GM12878 (cell line): ENCODE results near the gene NME7. TPM values are rescaled to one million over a fixed set of nuclear protein-coding genes. Genes with fewer than 3 reads are reported as not detected.

ENCODE experiments used
- BMI1 ChIP-seq: fragments of 450-650 bp; IDR thresholded peaks from 2 replicates; pipeline ENCODE4 v1.6.1; 2016; ENCODE audit warnings: mild to moderate bottlenecking, moderate library complexity, borderline replicate concordance
- CHD2 ChIP-seq: IDR thresholded peaks from 2 replicates; pipeline ENCODE4 v1.6.1; 2011; ENCODE audit warnings: low read depth, low read length, improper control_type of control experiment, borderline replicate concordance
- EED ChIP-seq: sonication (generic); IDR thresholded peaks from 2 replicates; pipeline ENCODE4 v1.6.1; 2016; ENCODE audit warnings: antibody characterized with exemption, low read depth
- HDGF ChIP-seq: fragments of 450-650 bp; IDR thresholded peaks from 2 replicates; pipeline ENCODE4 v1.6.1; 2016; ENCODE audit warnings: antibody characterized with exemption
- IKZF1 ChIP-seq: fragments of 450-650 bp; conservative IDR thresholded peaks from 2 replicates; pipeline ENCODE4 v1.6.1; 2017; ENCODE audit warnings: antibody characterized with exemption, mild to moderate bottlenecking
- LARP7 ChIP-seq: fragments of 450-650 bp; IDR thresholded peaks from 2 replicates; pipeline ENCODE4 v1.6.1; 2017; ENCODE audit warnings: mild to moderate bottlenecking
- POLR2A ChIP-seq: IDR thresholded peaks from 2 replicates; pipeline ENCODE4 v1.6.1; 2011; ENCODE audit warnings: low read depth, mild to moderate bottlenecking, low read length
- POLR2AphosphoS2 ChIP-seq: IDR thresholded peaks from 2 replicates; pipeline ENCODE4 v1.6.1; 2011; ENCODE audit warnings: low read depth, mild to moderate bottlenecking, low read length, improper control_type of control experiment, moderate library complexity
- POLR2AphosphoS5 ChIP-seq: IDR thresholded peaks from 2 replicates; pipeline ENCODE4 v1.6.1; 2011; ENCODE audit warnings: mild to moderate bottlenecking, low read length, inconsistent platforms
- RCOR1 ChIP-seq: conservative IDR thresholded peaks from 2 replicates; pipeline ENCODE4 v1.6.1; 2012; ENCODE audit warnings: low read depth, low read length, improper control_type of control experiment
- RUNX3 ChIP-seq: IDR thresholded peaks from 2 replicates; pipeline ENCODE4 v1.6.1; 2012; ENCODE audit warnings: low read length, inconsistent platforms
- SMAD1 ChIP-seq: fragments of 450-650 bp; IDR thresholded peaks from 2 replicates; pipeline ENCODE4 v1.6.1; 2018; ENCODE audit warnings: mild to moderate bottlenecking, low read depth; ENCODE audit not compliant: partially characterized antibody
- SP1 ChIP-seq: IDR thresholded peaks from one replicate; pipeline ENCODE4 v1.6.1; 2011; ENCODE audit warnings: low read depth, low read length
- SUZ12 ChIP-seq: fragments of 200-600 bp; sonication (generic); IDR thresholded peaks from one replicate; pipeline ENCODE4 v1.6.1; 2018; ENCODE audit warnings: antibody characterized with exemption, mild to moderate bottlenecking; ENCODE audit not compliant: unreplicated experiment
- ZBED1 ChIP-seq: IDR thresholded peaks from 2 replicates; pipeline ENCODE4 v1.6.1; 2016; ENCODE audit warnings: borderline replicate concordance
- ZNF24 ChIP-seq: fragments of 450-650 bp; IDR thresholded peaks from 2 replicates; pipeline ENCODE4 v1.6.1; 2017; ENCODE audit warnings: antibody characterized with exemption, mild to moderate bottlenecking
- ZNF622 ChIP-seq: fragments of 450-650 bp; IDR thresholded peaks from 2 replicates; pipeline ENCODE4 v1.6.1; 2017; ENCODE audit warnings: mild to moderate bottlenecking, inconsistent platforms
- polyA plus RNA-seq, 11 experiments: library from polyadenylated mRNA; depleted of rRNA in 4 of 11; unstranded in 6 of 11; stranded (reverse) in 5 of 11; fragments of >200 nt; fragmentation: Nextera tagmentation in 4 of 11; fragmentation: Illumina TruSeq in 1 of 11; extraction: Ambion mirVana in 4 of 11; extraction: Trizol in 1 of 11; gene quantifications; 1 replicate in 1 of 11; 2 replicates in 10 of 11; pipeline versions ENCODE4 v1.2.1 to v1.2.3, GENCODE V29; 2011 to 2016; ENCODE audit warnings: inconsistent platforms in 2 of 11, missing spikeins in 2 of 11, low read depth in 1 of 11
- total RNA-seq, 4 experiments: library from RNA; depleted of rRNA in 3 of 4; stranded (reverse); fragments of >200 nt in 3 of 4; fragmentation: Illumina TruSeq in 1 of 4; extraction: Trizol in 1 of 4; gene quantifications; 2 replicates each; pipeline versions ENCODE4 v1.2.1 to v1.2.3, GENCODE V29; 2013 to 2021
- TF ChIP-seq, protein P1 (sequence below): IDR thresholded peaks from 2 replicates; pipeline ENCODE4 v1.6.1; 2012; ENCODE audit warnings: low read depth, low read length, improper control_type of control experiment
- TF ChIP-seq, protein P2 (sequence below): fragments of 150-350 bp; IDR thresholded peaks from 2 replicates; pipeline ENCODE4 v1.6.1; 2014; ENCODE audit warnings: mild to moderate bottlenecking, low read depth, low read length
- TF ChIP-seq, protein P3 (sequence below): IDR thresholded peaks from 2 replicates; pipeline ENCODE4 v1.6.1; 2012; ENCODE audit warnings: low read depth, low read length, improper control_type of control experiment
- TF ChIP-seq, protein P4 (sequence below): IDR thresholded peaks from 2 replicates; pipeline ENCODE4 v1.6.1; 2012; ENCODE audit warnings: low read length, inconsistent platforms
- TF ChIP-seq, protein P5 (sequence below): IDR thresholded peaks from 2 replicates; pipeline ENCODE4 v1.6.1; 2012; ENCODE audit warnings: mild to moderate bottlenecking, low read depth, low read length
- TF ChIP-seq, protein P6 (sequence below): fragments of 450-650 bp; IDR thresholded peaks from 2 replicates; pipeline ENCODE4 v1.6.1; 2016; ENCODE audit warnings: mild to moderate bottlenecking
- TF ChIP-seq, protein P7 (sequence below): IDR thresholded peaks from 2 replicates; pipeline ENCODE4 v1.6.1; 2011; ENCODE audit warnings: low read depth, mild to moderate bottlenecking, low read length, moderate library complexity, borderline replicate concordance; ENCODE audit errors: extremely low read depth

The NME7 gene
- total and polyA plus RNA-seq, 10 of the 15 experiments (the other 5 are each of a cell fraction or from before 2014, with no cell fraction given), result 1.5 to 15.6 (median 7.2) TPM

DNA sequence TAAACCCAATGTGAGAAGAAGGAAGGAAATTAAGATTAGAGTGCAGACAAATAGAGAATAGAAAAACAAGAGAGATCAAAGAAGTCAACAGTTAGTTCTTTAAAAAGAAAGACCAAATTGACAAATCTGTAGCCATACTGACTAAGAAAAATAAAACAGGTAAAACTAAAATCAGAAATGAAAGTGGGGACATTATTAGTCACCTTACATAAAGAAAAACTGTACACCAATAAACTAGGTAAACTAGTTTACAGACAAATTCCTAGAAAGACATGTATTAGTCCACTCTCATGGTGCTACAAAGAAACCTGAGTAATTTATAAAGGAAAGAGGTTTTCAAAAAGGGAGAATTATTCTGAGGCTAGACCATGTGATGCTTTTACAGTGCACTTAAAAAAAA lies 22.7 kb upstream of the NME7 start (continued):
- TF ChIP-seq, protein P1, sequence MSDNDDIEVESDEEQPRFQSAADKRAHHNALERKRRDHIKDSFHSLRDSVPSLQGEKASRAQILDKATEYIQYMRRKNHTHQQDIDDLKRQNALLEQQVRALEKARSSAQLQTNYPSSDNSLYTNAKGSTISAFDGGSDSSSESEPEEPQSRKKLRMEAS, result no peak
- TF ChIP-seq, protein P2, sequence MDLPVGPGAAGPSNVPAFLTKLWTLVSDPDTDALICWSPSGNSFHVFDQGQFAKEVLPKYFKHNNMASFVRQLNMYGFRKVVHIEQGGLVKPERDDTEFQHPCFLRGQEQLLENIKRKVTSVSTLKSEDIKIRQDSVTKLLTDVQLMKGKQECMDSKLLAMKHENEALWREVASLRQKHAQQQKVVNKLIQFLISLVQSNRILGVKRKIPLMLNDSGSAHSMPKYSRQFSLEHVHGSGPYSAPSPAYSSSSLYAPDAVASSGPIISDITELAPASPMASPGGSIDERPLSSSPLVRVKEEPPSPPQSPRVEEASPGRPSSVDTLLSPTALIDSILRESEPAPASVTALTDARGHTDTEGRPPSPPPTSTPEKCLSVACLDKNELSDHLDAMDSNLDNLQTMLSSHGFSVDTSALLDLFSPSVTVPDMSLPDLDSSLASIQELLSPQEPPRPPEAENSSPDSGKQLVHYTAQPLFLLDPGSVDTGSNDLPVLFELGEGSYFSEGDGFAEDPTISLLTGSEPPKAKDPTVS, result no peak
- TF ChIP-seq SUZ12 (no peak), EED (no peak), ZBED1 (0 out of 2 replicates have a peak, but pooled peaks have one; percentile 35), POLR2AphosphoS5 (no peak), POLR2AphosphoS2 (no peak), RCOR1 (no peak), IKZF1 (0 out of 2 replicates have a peak, but pooled peaks have one; percentile 24), ZNF622 (no peak), POLR2A (no peak), SP1 (no peak), LARP7 (no peak), HDGF (no peak), BMI1 (0 out of 2 replicates have a peak, but pooled peaks have one; percentile 38), ZNF24 (no peak), CHD2 (no peak), RUNX3 (peak; percentile 85), SMAD1 (no peak)
- TF ChIP-seq, protein P3, sequence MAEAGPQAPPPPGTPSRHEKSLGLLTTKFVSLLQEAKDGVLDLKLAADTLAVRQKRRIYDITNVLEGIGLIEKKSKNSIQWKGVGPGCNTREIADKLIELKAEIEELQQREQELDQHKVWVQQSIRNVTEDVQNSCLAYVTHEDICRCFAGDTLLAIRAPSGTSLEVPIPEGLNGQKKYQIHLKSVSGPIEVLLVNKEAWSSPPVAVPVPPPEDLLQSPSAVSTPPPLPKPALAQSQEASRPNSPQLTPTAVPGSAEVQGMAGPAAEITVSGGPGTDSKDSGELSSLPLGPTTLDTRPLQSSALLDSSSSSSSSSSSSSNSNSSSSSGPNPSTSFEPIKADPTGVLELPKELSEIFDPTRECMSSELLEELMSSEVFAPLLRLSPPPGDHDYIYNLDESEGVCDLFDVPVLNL, result no peak
- TF ChIP-seq, protein P4, sequence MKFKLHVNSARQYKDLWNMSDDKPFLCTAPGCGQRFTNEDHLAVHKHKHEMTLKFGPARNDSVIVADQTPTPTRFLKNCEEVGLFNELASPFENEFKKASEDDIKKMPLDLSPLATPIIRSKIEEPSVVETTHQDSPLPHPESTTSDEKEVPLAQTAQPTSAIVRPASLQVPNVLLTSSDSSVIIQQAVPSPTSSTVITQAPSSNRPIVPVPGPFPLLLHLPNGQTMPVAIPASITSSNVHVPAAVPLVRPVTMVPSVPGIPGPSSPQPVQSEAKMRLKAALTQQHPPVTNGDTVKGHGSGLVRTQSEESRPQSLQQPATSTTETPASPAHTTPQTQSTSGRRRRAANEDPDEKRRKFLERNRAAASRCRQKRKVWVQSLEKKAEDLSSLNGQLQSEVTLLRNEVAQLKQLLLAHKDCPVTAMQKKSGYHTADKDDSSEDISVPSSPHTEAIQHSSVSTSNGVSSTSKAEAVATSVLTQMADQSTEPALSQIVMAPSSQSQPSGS, result peak; percentile 69
- TF ChIP-seq, protein P5, sequence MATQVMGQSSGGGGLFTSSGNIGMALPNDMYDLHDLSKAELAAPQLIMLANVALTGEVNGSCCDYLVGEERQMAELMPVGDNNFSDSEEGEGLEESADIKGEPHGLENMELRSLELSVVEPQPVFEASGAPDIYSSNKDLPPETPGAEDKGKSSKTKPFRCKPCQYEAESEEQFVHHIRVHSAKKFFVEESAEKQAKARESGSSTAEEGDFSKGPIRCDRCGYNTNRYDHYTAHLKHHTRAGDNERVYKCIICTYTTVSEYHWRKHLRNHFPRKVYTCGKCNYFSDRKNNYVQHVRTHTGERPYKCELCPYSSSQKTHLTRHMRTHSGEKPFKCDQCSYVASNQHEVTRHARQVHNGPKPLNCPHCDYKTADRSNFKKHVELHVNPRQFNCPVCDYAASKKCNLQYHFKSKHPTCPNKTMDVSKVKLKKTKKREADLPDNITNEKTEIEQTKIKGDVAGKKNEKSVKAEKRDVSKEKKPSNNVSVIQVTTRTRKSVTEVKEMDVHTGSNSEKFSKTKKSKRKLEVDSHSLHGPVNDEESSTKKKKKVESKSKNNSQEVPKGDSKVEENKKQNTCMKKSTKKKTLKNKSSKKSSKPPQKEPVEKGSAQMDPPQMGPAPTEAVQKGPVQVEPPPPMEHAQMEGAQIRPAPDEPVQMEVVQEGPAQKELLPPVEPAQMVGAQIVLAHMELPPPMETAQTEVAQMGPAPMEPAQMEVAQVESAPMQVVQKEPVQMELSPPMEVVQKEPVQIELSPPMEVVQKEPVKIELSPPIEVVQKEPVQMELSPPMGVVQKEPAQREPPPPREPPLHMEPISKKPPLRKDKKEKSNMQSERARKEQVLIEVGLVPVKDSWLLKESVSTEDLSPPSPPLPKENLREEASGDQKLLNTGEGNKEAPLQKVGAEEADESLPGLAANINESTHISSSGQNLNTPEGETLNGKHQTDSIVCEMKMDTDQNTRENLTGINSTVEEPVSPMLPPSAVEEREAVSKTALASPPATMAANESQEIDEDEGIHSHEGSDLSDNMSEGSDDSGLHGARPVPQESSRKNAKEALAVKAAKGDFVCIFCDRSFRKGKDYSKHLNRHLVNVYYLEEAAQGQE, result no peak
- TF ChIP-seq, protein P6, sequence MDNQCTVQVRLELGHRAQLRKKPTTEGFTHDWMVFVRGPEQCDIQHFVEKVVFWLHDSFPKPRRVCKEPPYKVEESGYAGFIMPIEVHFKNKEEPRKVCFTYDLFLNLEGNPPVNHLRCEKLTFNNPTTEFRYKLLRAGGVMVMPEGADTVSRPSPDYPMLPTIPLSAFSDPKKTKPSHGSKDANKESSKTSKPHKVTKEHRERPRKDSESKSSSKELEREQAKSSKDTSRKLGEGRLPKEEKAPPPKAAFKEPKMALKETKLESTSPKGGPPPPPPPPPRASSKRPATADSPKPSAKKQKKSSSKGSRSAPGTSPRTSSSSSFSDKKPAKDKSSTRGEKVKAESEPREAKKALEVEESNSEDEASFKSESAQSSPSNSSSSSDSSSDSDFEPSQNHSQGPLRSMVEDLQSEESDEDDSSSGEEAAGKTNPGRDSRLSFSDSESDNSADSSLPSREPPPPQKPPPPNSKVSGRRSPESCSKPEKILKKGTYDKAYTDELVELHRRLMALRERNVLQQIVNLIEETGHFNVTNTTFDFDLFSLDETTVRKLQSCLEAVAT, result no peak
- TF ChIP-seq, protein P7, sequence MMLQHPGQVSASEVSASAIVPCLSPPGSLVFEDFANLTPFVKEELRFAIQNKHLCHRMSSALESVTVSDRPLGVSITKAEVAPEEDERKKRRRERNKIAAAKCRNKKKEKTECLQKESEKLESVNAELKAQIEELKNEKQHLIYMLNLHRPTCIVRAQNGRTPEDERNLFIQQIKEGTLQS, result no peak
